Posterior cingulate gyrus (tissue), 11 donors: ENCODE results near the gene CDH5.
"Not testable (repeated sequence)": the region's sequence is repeated elsewhere in the genome, so short reads cannot be mapped to it uniquely, and the experiment has no call there.

Experiments
- DNase-seq, 10 donors: peaks; one replicate each; pipeline versions ENCODE4 v3.0.0 to v3.0.0-alpha.2; 2020 to 2021; ENCODE audit warnings: mixed read lengths in 3 of 10
- intact Hi-C: fragments of 100-400 bp; cut with DNase I; formaldehyde crosslinking; loops from one replicate; pipeline ENCODE4 v1.15.1; 2023

The CDH5 gene

GRCh38 chr16:66366433-66367299 is at the start of gene CDH5:
CDH5 (plus strand) TSS chr16:66366691; CDS start chr16:66379338, 12,647 bp downstream.
- intact Hi-C loops, result no loop called here
- DNase-seq, result peak in 1 of 10 donors; percentile 81

GRCh38 chr16:66318505-66318904 is 48.0 kb upstream of the CDH5 start:
- intact Hi-C loops, result no loop called here
- no peak for DNase-seq

GRCh38 chr16:66320774-66321173 is 45.7 kb upstream of the CDH5 start:
- no peak for DNase-seq
- intact Hi-C loops, result no loop called here

- intact Hi-C loops, result no loop called here
- no peak for DNase-seq
Observed at GRCh38 chr16:66322174-66322573, 44.3 kb upstream of the CDH5 start.

- intact Hi-C loops, result loop anchor here (2.0 kb wide), 1 partner anchor 20 kb away; no protein-coding TSS in a partner anchor
- peak; percentile 45 to 95 (median 66) for DNase-seq
Observed at GRCh38 chr16:66324815-66325515, 41.5 kb upstream of the CDH5 start.

GRCh38 chr16:66325717-66326376 is 40.6 kb upstream of the CDH5 start:
- DNase-seq, result peak in 1 of 10 donors; percentile 65
- intact Hi-C loops, result loop anchor here (2.0 kb wide), 1 partner anchor 19 kb away; no protein-coding TSS in a partner anchor

GRCh38 chr16:66326991-66327513 is 39.4 kb upstream of the CDH5 start:
- DNase-seq, result peak; percentile 33 to 90 (median 47)
- intact Hi-C loops, result no loop called here

GRCh38 chr16:66328282-66328681 is 38.2 kb upstream of the CDH5 start:
- intact Hi-C loops, result no loop called here
- DNase-seq, result peak in 4 of 10 donors; percentile 19 to 90 (median 58)

- DNase-seq, result peak in 1 of 10 donors; percentile 12
- intact Hi-C loops, result not testable (repeated sequence)
Observed at GRCh38 chr16:66331464-66331863, 35.0 kb upstream of the CDH5 start.

GRCh38 chr16:66332634-66333610 is 33.6 kb upstream of the CDH5 start:
- intact Hi-C loops, result no loop called here
- peak in 2 of 10 donors; percentile 22 to 77 for DNase-seq

GRCh38 chr16:66334853-66335574 is 31.5 kb upstream of the CDH5 start:
- DNase-seq, result no peak
- intact Hi-C loops, result no loop called here

- peak; percentile 40 to 97 (median 81) for DNase-seq
- intact Hi-C loops, result no loop called here
Observed at GRCh38 chr16:66335704-66336329, 30.7 kb upstream of the CDH5 start.

GRCh38 chr16:66337463-66338188 is 28.9 kb upstream of the CDH5 start:
- DNase-seq, result peak in 1 of 10 donors; percentile 62
- intact Hi-C loops, result no loop called here

GRCh38 chr16:66342294-66342900 is 24.1 kb upstream of the CDH5 start:
- peak in 4 of 10 donors; percentile 30 to 84 (median 48) for DNase-seq
- intact Hi-C loops, result loop anchor here (10.0 kb wide), 1 partner anchor 68 kb away; no protein-coding TSS in a partner anchor

- peak in 3 of 10 donors; percentile 9 to 61 (median 46) for DNase-seq
- intact Hi-C loops, result loop anchor here (2.0 to 10.0 kb wide), 2 partner anchors 20 to 70 kb away; no protein-coding TSS in a partner anchor
Observed at GRCh38 chr16:66344533-66345145, 21.9 kb upstream of the CDH5 start.

- DNase-seq, result peak in 2 of 10 donors; percentile 13 to 73
- intact Hi-C loops, result loop anchor here (10.0 kb wide), 1 partner anchor 71 kb away; no protein-coding TSS in a partner anchor
Observed at GRCh38 chr16:66346221-66346620, 20.3 kb upstream of the CDH5 start.
